Vagina (tissue), 2 donors: ENCODE results near the gene AKAP1. TPM values are rescaled to one million over a fixed set of nuclear protein-coding genes. Genes with fewer than 3 reads are reported as not detected.

Experiments
- DNase-seq, 2 donors: peaks; one replicate each; pipeline ENCODE4 v3.0.0-alpha.2; 2017; ENCODE audit errors: extremely low spot score in 2 of 2
- H3K27ac ChIP-seq: fragments of 200-600 bp; sonication (generic); one replicate; pipeline ENCODE4 v1.5.1; 2019
- H3K27me3 ChIP-seq: fragments of 200-600 bp; sonication (generic); one replicate; pipeline ENCODE4 v1.5.1; 2019
- H3K36me3 ChIP-seq, 2 donors: fragments of 200-600 bp; sonication (generic); one replicate each; pipeline ENCODE4 v1.5.1; 2017 to 2019
- H3K4me1 ChIP-seq: fragments of 200-600 bp; sonication (generic); one replicate; pipeline ENCODE4 v1.5.1; 2019
- H3K4me3 ChIP-seq, 2 donors: fragments of 200-600 bp; sonication (generic); 1 replicate in 1 of 2; 2 replicates in 1 of 2; pipeline ENCODE4 v1.5.1; 2016 to 2019
- H3K9me3 ChIP-seq: fragments of 200-600 bp; sonication (generic); one replicate; pipeline ENCODE4 v1.5.1; 2019
- CTCF ChIP-seq, 3 experiments: fragments of 450-650 bp in 2 of 3; fragments of 200-600 bp in 1 of 3; sonication (generic) in 1 of 3; IDR thresholded peaks; one replicate each; pipeline ENCODE4 v1.5.1; 2017 to 2019; ENCODE audit warnings: antibody characterized with exemption in 3 of 3, mild to moderate bottlenecking in 2 of 3, moderate library complexity in 2 of 3
- POLR2A ChIP-seq, 2 donors: fragments of 450-650 bp; IDR thresholded peaks; one replicate each; pipeline ENCODE4 v1.6.1; 2017; ENCODE audit warnings: antibody characterized with exemption in 2 of 2, mild to moderate bottlenecking in 2 of 2, moderate library complexity in 2 of 2
- POLR2AphosphoS5 ChIP-seq, 2 donors: sonication (generic); formaldehyde crosslinking; IDR thresholded peaks; one replicate each; pipeline ENCODE4 v1.9.0; 2017; ENCODE audit warnings: antibody characterized with exemption in 2 of 2, mild to moderate bottlenecking in 2 of 2, low read depth in 1 of 2; ENCODE audit not compliant: insufficient read depth in 1 of 2
- intact Hi-C: fragments of 100-400 bp; cut with DNase I; formaldehyde crosslinking; loops from one replicate; pipeline ENCODE4 v1.15.1; 2023
- total RNA-seq: library from RNA; depleted of rRNA; stranded (reverse); fragments of >200 nt; gene quantifications from one replicate; pipeline ENCODE4 v1.2.3, GENCODE V29; 2016

Gene AKAP1
- total RNA-seq, 1 donor from 2014 or later: 94.3 TPM

GRCh38 chr17:57085448-57086068 lies 512 bp downstream of the AKAP1 start:
- TF ChIP-seq POLR2A (IDR thresholded peaks at IDR 0.05) (no peak), CTCF (IDR thresholded peaks at IDR 0.05) (peak in 1 of 3 experiments; percentile 13), POLR2AphosphoS5 (IDR thresholded peaks at IDR 0.05; ENCODE audit: insufficient read depth in 1 of 2, low read depth in 1 of 2) (peak in 1 of 2 donors; percentile 59)
- intact Hi-C loops: no loop called here
- peak overlapping the region; percentile 94 for H3K27ac ChIP-seq
- no peaks in the 10 kb centered on the region for H3K27me3 ChIP-seq
- H3K4me1 ChIP-seq: peaks cover 45% of the 10 kb centered on the region
- H3K4me3 ChIP-seq: peak overlapping the region; percentile 87 to 88
- DNase-seq: peak in 1 of 2 donors; percentile 90
- H3K36me3 ChIP-seq: no peaks in the 10 kb centered on the region
- H3K9me3 ChIP-seq: no peaks in the 10 kb centered on the region

- no peaks in the 10 kb centered on the region for H3K36me3 ChIP-seq
Observed at GRCh38 chr17:57086069-57086930, 1.3 kb downstream of the AKAP1 start.

GRCh38 chr17:57088298-57088697 lies 3.3 kb downstream of the AKAP1 start:
- no peaks in the 10 kb centered on the region for H3K36me3 ChIP-seq
- H3K27ac ChIP-seq: no peak overlapping the region
- DNase-seq: no peak
- H3K4me1 ChIP-seq: peaks cover 70% of the 10 kb centered on the region
- no peak for TF ChIP-seq POLR2AphosphoS5 (IDR thresholded peaks at IDR 0.05; ENCODE audit: insufficient read depth in 1 of 2, low read depth in 1 of 2)
- no peak for TF ChIP-seq CTCF (IDR thresholded peaks at IDR 0.05)
- no peak for TF ChIP-seq POLR2A (IDR thresholded peaks at IDR 0.05)
- no peaks in the 10 kb centered on the region for H3K9me3 ChIP-seq
- intact Hi-C loops: no loop called here
- no peaks in the 10 kb centered on the region for H3K27me3 ChIP-seq
- H3K4me3 ChIP-seq: no peak overlapping the region

More at GRCh38 chr17:57086069-57086930, 1.3 kb downstream of the AKAP1 start:
- peak overlapping the region; percentile 87 to 88 for H3K4me3 ChIP-seq
- peaks cover 52% of the 10 kb centered on the region for H3K4me1 ChIP-seq
- intact Hi-C loops: no loop called here
- no peaks in the 10 kb centered on the region for H3K27me3 ChIP-seq
- no peak for DNase-seq
- TF ChIP-seq POLR2AphosphoS5 (IDR thresholded peaks at IDR 0.05; ENCODE audit: insufficient read depth in 1 of 2, low read depth in 1 of 2): peak; percentile 7 to 45
- TF ChIP-seq POLR2A (IDR thresholded peaks at IDR 0.05): no peak
- TF ChIP-seq CTCF (IDR thresholded peaks at IDR 0.05): no peak
- peak overlapping the region; percentile 94 for H3K27ac ChIP-seq
- H3K9me3 ChIP-seq: no peaks in the 10 kb centered on the region

- no peaks in the 10 kb centered on the region for H3K27me3 ChIP-seq
- TF ChIP-seq POLR2A (IDR thresholded peaks at IDR 0.05) (no peak), POLR2AphosphoS5 (IDR thresholded peaks at IDR 0.05; ENCODE audit: insufficient read depth in 1 of 2, low read depth in 1 of 2) (no peak), CTCF (IDR thresholded peaks at IDR 0.05) (no peak)
- no peak overlapping the region for H3K27ac ChIP-seq
- H3K9me3 ChIP-seq: no peaks in the 10 kb centered on the region
- H3K36me3 ChIP-seq: no peaks in the 10 kb centered on the region
- peaks cover 67% of the 10 kb centered on the region for H3K4me1 ChIP-seq
- intact Hi-C loops: no loop called here
- no peak for DNase-seq
- no peak overlapping the region for H3K4me3 ChIP-seq
Observed at GRCh38 chr17:57089391-57089790, 4.3 kb downstream of the AKAP1 start.
